Keratinocyte (primary cell): ENCODE measurements around the gene ZNF154. TPM values are rescaled to one million over a fixed set of nuclear protein-coding genes. Genes with fewer than 3 reads are reported as not detected.

ENCODE experiments used
- DNase-seq: peaks from one replicate; pipeline ENCODE4 v3.0.0-alpha.2; 2011; ENCODE audit warnings: low read depth, missing footprints, low spot score
- FAIRE-seq: peaks from 2 replicates; lab custom pipeline; 2011; peaks lifted over from hg19 to GRCh38; lab: Jason Lieb, UNC
- H2AFZ ChIP-seq: 2 replicates; pipeline ENCODE4 v1.6.0; 2012; ENCODE audit warnings: low read length, control low read depth, inconsistent platforms; ENCODE audit not compliant: control insufficient read depth
- H3K27ac ChIP-seq: 2 replicates; pipeline ENCODE4 v1.5.1; 2011; ENCODE audit warnings: low read length; ENCODE audit not compliant: control insufficient read depth, insufficient read depth
- H3K27me3 ChIP-seq: 3 replicates; pipeline ENCODE4 v1.6.0; 2011; ENCODE audit warnings: low read length; ENCODE audit not compliant: control insufficient read depth, insufficient read depth; ENCODE audit errors: extremely low read depth
- H3K36me3 ChIP-seq, 2 experiments: 2 replicates in 1 of 2; 3 replicates in 1 of 2; pipeline ENCODE4 v1.5.1; 2011; ENCODE audit warnings: low read length in 2 of 2, mild to moderate bottlenecking in 1 of 2; ENCODE audit not compliant: control insufficient read depth in 2 of 2, insufficient read depth in 2 of 2; ENCODE audit errors: extremely low read depth in 1 of 2
- H3K4me1 ChIP-seq: 3 replicates; pipeline ENCODE4 v1.5.1; 2011; ENCODE audit warnings: low read length; ENCODE audit not compliant: control insufficient read depth, insufficient read depth; ENCODE audit errors: extremely low read depth
- H3K4me2 ChIP-seq: 3 replicates; pipeline ENCODE4 v1.6.0; 2011; ENCODE audit warnings: low read depth, low read length; ENCODE audit not compliant: control insufficient read depth, insufficient read depth; ENCODE audit errors: extremely low read depth
- H3K4me3 ChIP-seq, 3 experiments: fragments of 200-600 bp in 1 of 3; sonication (generic) in 1 of 3; 2 replicates in 2 of 3; 3 replicates in 1 of 3; pipeline ENCODE4 v1.5.1; 2011 to 2016; ENCODE audit warnings: low read length in 3 of 3, mild to moderate bottlenecking in 3 of 3, control low read depth in 2 of 3, inconsistent platforms in 1 of 3, low read depth in 1 of 3, mixed read lengths in 1 of 3, mixed run types in 1 of 3, moderate library complexity in 1 of 3; ENCODE audit not compliant: control insufficient read depth in 2 of 3, insufficient read depth in 2 of 3; ENCODE audit errors: extremely low read depth in 1 of 3
- H3K79me2 ChIP-seq: 2 replicates; pipeline ENCODE4 v1.6.0; 2012; ENCODE audit warnings: low read length; ENCODE audit not compliant: control insufficient read depth, insufficient read depth
- H3K9ac ChIP-seq: 3 replicates; pipeline ENCODE4 v1.6.0; 2011; ENCODE audit warnings: low read length; ENCODE audit not compliant: control insufficient read depth, insufficient read depth; ENCODE audit errors: extremely low read depth
- H3K9me1 ChIP-seq: 3 replicates; pipeline ENCODE4 v1.6.0; 2011; ENCODE audit warnings: low read length; ENCODE audit not compliant: control insufficient read depth, insufficient read depth; ENCODE audit errors: extremely low read depth
- H3K9me3 ChIP-seq: 2 replicates; pipeline ENCODE4 v1.5.1; 2012; ENCODE audit warnings: low read depth, low read length; ENCODE audit not compliant: control insufficient read depth
- H4K20me1 ChIP-seq: 3 replicates; pipeline ENCODE4 v1.6.0; 2011; ENCODE audit warnings: low read length; ENCODE audit not compliant: control insufficient read depth, insufficient read depth; ENCODE audit errors: extremely low read depth
- CTCF ChIP-seq, 3 experiments: IDR thresholded peaks in 1 of 3; conservative IDR thresholded peaks in 1 of 3; optimal IDR thresholded peaks in 1 of 3; 2 replicates in 2 of 3; 3 replicates in 1 of 3; pipeline versions ENCODE3 to v1.5.1; 2011; ENCODE audit warnings: low read length in 3 of 3, mild to moderate bottlenecking in 3 of 3, moderate library complexity in 2 of 3, control low read depth in 1 of 3, inconsistent platforms in 1 of 3; ENCODE audit not compliant: insufficient read depth in 2 of 3; ENCODE audit errors: extremely low read depth in 1 of 3
- EZH2 ChIP-seq: IDR thresholded peaks from one replicate; pipeline ENCODE4 v1.6.1; 2012; ENCODE audit warnings: inconsistent platforms, mild to moderate bottlenecking, low read length, moderate library complexity
- dilution Hi-C: fragments of 300-500 bp; cut with MboI; formaldehyde crosslinking; loops from one replicate; pipeline ENCODE4 v1.7.0; 2020; ENCODE audit warnings: low sequenced_read_pairs; ENCODE audit not compliant: extremely low pct_ligation_motif_present
- polyA plus RNA-seq, 5 experiments: library from polyadenylated mRNA; depleted of rRNA in 3 of 5; stranded (reverse) in 3 of 5; stranded (forward) in 1 of 5; unstranded in 1 of 5; fragments of >200 nt; gene quantifications; 1 replicate in 1 of 5; 2 replicates in 3 of 5; 3 replicates in 1 of 5; pipeline versions ENCODE4 v1.2.1 to v1.2.3, GENCODE V29; 2011 to 2012; ENCODE audit warnings: missing spikeins in 2 of 5, low read depth in 1 of 5, low replicate concordance in 1 of 5

The ZNF154 gene
- polyA plus RNA-seq, 1 donor (not counting 4 experiments of a cell fraction or from before 2014, with no cell fraction given): 2.8 TPM

GRCh38 chr19:57687363-57688010 lies 21.5 kb downstream of the ZNF154 start:
- Histone ChIP-seq H3K9me3 (peaks cover 35% of the 10 kb centered on the region), H3K9me1 (no peaks in the 10 kb centered on the region), H3K4me2 (no peak overlapping the region), H3K4me3 (no peak overlapping the region), H3K9ac (no peak overlapping the region), H3K27me3 (no peaks in the 10 kb centered on the region), H2AFZ (no peak overlapping the region), H3K79me2 (peaks cover 60% of the 10 kb centered on the region), H3K4me1 (peaks cover 18% of the 10 kb centered on the region), H3K36me3 (peaks cover 31 to 39% of the 10 kb centered on the region in 2 experiments), H4K20me1 (no peaks in the 10 kb centered on the region), H3K27ac (no peak overlapping the region)
- DNase-seq: no peak
- FAIRE-seq: no peak
- no peak for TF ChIP-seq EZH2
- TF ChIP-seq CTCF (optimal IDR thresholded peaks at IDR 0.05 in 1 of 3, IDR thresholded peaks at IDR 0.05 in 1 of 3, conservative IDR thresholded peaks at IDR 0.05 in 1 of 3; ENCODE audit: extremely low read depth in 1 of 3, insufficient read depth in 2 of 3, low read length in 3 of 3): no peak
- dilution Hi-C loops: no loop called here

GRCh38 chr19:57686727-57687126 lies 22.3 kb downstream of the ZNF154 start:
- H3K4me1 ChIP-seq: peaks cover 18% of the 10 kb centered on the region
- no peak overlapping the region for H3K9ac ChIP-seq
- no peak overlapping the region for H3K4me2 ChIP-seq
- no peak for FAIRE-seq
- no peaks in the 10 kb centered on the region for H3K9me1 ChIP-seq
- H3K27ac ChIP-seq: no peak overlapping the region
- no peak overlapping the region for H3K4me3 ChIP-seq
- H4K20me1 ChIP-seq: no peaks in the 10 kb centered on the region
- dilution Hi-C loops: no loop called here
- no peak for DNase-seq
- peaks cover 30 to 39% of the 10 kb centered on the region in 2 experiments for H3K36me3 ChIP-seq
- H3K9me3 ChIP-seq: peaks cover 35% of the 10 kb centered on the region
- TF ChIP-seq EZH2 (no peak), CTCF (optimal IDR thresholded peaks at IDR 0.05 in 1 of 3, IDR thresholded peaks at IDR 0.05 in 1 of 3, conservative IDR thresholded peaks at IDR 0.05 in 1 of 3; ENCODE audit: extremely low read depth in 1 of 3, insufficient read depth in 2 of 3, low read length in 3 of 3) (no peak)
- no peak overlapping the region for H2AFZ ChIP-seq
- no peaks in the 10 kb centered on the region for H3K27me3 ChIP-seq
- H3K79me2 ChIP-seq: peaks cover 65% of the 10 kb centered on the region
